A549 treated with CORT108297 at 1 μM for 4 hours (cell line): Measurements from ENCODE around the gene SLC24A5. TPM values are rescaled to one million over a fixed set of nuclear protein-coding genes. Genes with fewer than 3 reads are reported as not detected.

Source experiments
- total RNA-seq: library from RNA; stranded (reverse); fragments of 200-300 nt; extraction: Qiagen RNA extraction; gene quantifications from 5 replicates; pipeline ENCODE4 v1.2.3, GENCODE V29; 2022

Gene SLC24A5
- not detected in 5 replicates for total RNA-seq

DNA sequence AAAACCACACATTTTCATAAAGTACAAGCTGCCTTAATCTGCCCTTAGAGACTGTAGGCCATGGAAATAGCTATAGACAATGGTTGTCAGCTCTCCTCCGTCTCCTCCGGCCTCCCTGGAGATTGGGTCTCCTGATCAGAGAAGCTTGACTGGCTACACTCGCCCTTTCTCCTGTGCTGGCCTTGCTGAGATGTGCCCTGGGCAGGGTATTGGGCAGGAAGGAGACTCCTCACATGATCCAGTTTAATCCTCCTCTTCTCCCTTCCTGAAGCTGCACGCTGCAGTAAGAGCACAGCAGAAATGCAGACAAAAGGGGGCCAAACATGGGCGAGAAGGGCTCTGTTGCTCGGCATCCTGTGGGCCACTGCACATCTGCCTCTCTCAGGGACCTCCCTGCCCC, at the start of gene SLC24A5:
Gene SLC24A5, plus strand, starts transcription at position 246 of the 400 bp plus-strand sequence. Its CDS starts 55 bp downstream, at position 301.

GRCh38 chr15:48177766-48178647, 57.2 kb downstream of the SLC24A5 start, which contains the start of gene MYEF2:
TSS of gene MYEF2 (minus strand) at chr15:48178295. CDS start at chr15:48178237, 58 bp downstream.

GRCh38 chr15:48191574-48192225, 70.9 kb downstream of the SLC24A5 start, which contains the start of gene CTXN2:
TSS of gene CTXN2 (plus strand) at chr15:48191665. CDS start at chr15:48201301, 9,636 bp downstream.

Other genes starting within 250 kb of the SLC24A5 start
- 13.7 to 19.9 TPM (median 15.9 TPM) in 5 replicates for gene MYEF2, start 57.3 kb downstream of the SLC24A5 start, total RNA-seq
- 0.02 to 0.05 TPM (median 0.03 TPM) in 4 of 5 replicates, not detected in the other for gene CTXN2, start 70.7 kb downstream of the SLC24A5 start, total RNA-seq
- gene SLC12A1, start 85.3 kb downstream of the SLC24A5 start, total RNA-seq: not detected in 5 replicates
- 106 to 112 TPM (median 109 TPM) in 5 replicates for gene DUT, start 210.4 kb downstream of the SLC24A5 start, total RNA-seq